IMR-90 (cell line): ENCODE measurements around the gene C15orf62. TPM values are rescaled to one million over a fixed set of nuclear protein-coding genes. Genes with fewer than 3 reads are reported as not detected.

Experiments used
- ATAC-seq: fragments of 200-7000 bp; cut with Tn5 transposase; 2 replicates; pipeline ENCODE4 v1.9.1; 2020; ENCODE audit warnings: low read depth, mild to moderate bottlenecking, moderate library complexity
- BruUV-seq: library from RNA; stranded (reverse); fragments of 400-500 nt; replicated peaks from 2 replicates; lab custom pipeline; 2021; lab: Mats Ljungman, UMichigan
- CTCF ChIA-PET: fragments of 300-600 bp; formaldehyde crosslinking; extraction: SDS; loops from one replicate; lab custom pipeline; 2021; ENCODE audit warnings: antibody characterized with exemption; lab: Yijun Ruan, JAX
- POLR2A ChIA-PET: fragments of 300-600 bp; sonication (Branson Sonifier 250); formaldehyde crosslinking; loops from one replicate; lab custom pipeline; 2022; ENCODE audit warnings: antibody characterized with exemption; ENCODE audit not compliant: unreplicated experiment; lab: Charles Lee
- DNase-seq: peaks from one replicate; pipeline ENCODE4 v3.0.0; 2013
- H2AFZ ChIP-seq: replicated peaks from 2 replicates; pipeline ENCODE3; 2013; ENCODE audit warnings: low read length, mild to moderate bottlenecking; ENCODE audit not compliant: poor library complexity
- H2AK5ac ChIP-seq: 2 replicates; pipeline ENCODE4 v1.6.1; 2013; ENCODE audit warnings: low read depth, low read length, inconsistent platforms
- H2AK9ac ChIP-seq: replicated peaks from 2 replicates; pipeline ENCODE3; 2013; ENCODE audit warnings: mild to moderate bottlenecking, low read depth, low read length, moderate library complexity; ENCODE audit not compliant: poor library complexity
- H2BK120ac ChIP-seq: 2 replicates; pipeline ENCODE4 v1.6.1; 2013; ENCODE audit warnings: low read depth, low read length, inconsistent platforms
- H2BK15ac ChIP-seq: 3 replicates; pipeline ENCODE4 v1.6.1; 2013; ENCODE audit warnings: low read depth, low read length, inconsistent platforms
- H2BK20ac ChIP-seq: 2 replicates; pipeline ENCODE4 v1.6.1; 2013; ENCODE audit warnings: low read depth, mild to moderate bottlenecking, inconsistent platforms, low read length, moderate library complexity
- H2BK5ac ChIP-seq: 2 replicates; pipeline ENCODE4 v1.6.1; 2013; ENCODE audit warnings: mild to moderate bottlenecking, low read depth, low read length, inconsistent platforms; ENCODE audit not compliant: poor library complexity, severe bottlenecking
- H3K14ac ChIP-seq: replicated peaks from 2 replicates; pipeline ENCODE4 v1.6.1; 2013; ENCODE audit warnings: low read depth, low read length, inconsistent platforms
- H3K18ac ChIP-seq: 2 replicates; pipeline ENCODE4 v1.6.1; 2013; ENCODE audit warnings: low read depth, low read length, control low read depth
- H3K23ac ChIP-seq: 2 replicates; pipeline ENCODE4 v1.6.1; 2013; ENCODE audit warnings: low read depth, low read length, inconsistent platforms
- H3K27ac ChIP-seq: 2 replicates; pipeline ENCODE4 v1.5.1; 2013; ENCODE audit warnings: mild to moderate bottlenecking, control low read depth, low read length; ENCODE audit not compliant: insufficient read depth
- H3K27me3 ChIP-seq: 2 replicates; pipeline ENCODE4 v1.6.1; 2013; ENCODE audit warnings: low read length; ENCODE audit not compliant: control insufficient read depth, insufficient read depth
- H3K36me3 ChIP-seq: 2 replicates; pipeline ENCODE4 v1.6.1; 2013; ENCODE audit warnings: low read length, mixed read lengths; ENCODE audit not compliant: control insufficient read depth, insufficient read depth
- H3K4ac ChIP-seq: 2 replicates; pipeline ENCODE4 v1.6.1; 2013; ENCODE audit warnings: low read depth, low read length, inconsistent platforms
- H3K4me1 ChIP-seq: 2 replicates; pipeline ENCODE4 v1.6.1; 2013; ENCODE audit warnings: low read length, mixed read lengths; ENCODE audit not compliant: control insufficient read depth, insufficient read depth
- H3K4me2 ChIP-seq: 2 replicates; pipeline ENCODE4 v1.6.1; 2013; ENCODE audit warnings: low read depth, mild to moderate bottlenecking, control low read depth, low read length, moderate library complexity
- H3K4me3 ChIP-seq: 2 replicates; pipeline ENCODE4 v1.5.1; 2013; ENCODE audit warnings: low read depth, mild to moderate bottlenecking, control low read depth, low read length, moderate library complexity; ENCODE audit not compliant: insufficient read depth
- H3K56ac ChIP-seq: 2 replicates; pipeline ENCODE4 v1.6.1; 2013; ENCODE audit warnings: low read length, inconsistent platforms; ENCODE audit not compliant: insufficient read depth; ENCODE audit errors: extremely low read depth
- H3K79me1 ChIP-seq, 2 experiments: 2 replicates each; pipeline ENCODE4 v1.6.1; 2013; ENCODE audit warnings: low read length in 2 of 2, inconsistent platforms in 1 of 2, low read depth in 1 of 2
- H3K9ac ChIP-seq: 2 replicates; pipeline ENCODE4 v1.6.1; 2013; ENCODE audit warnings: low read depth, low read length, control low read depth
- H3K9me1 ChIP-seq: 2 replicates; pipeline ENCODE4 v1.6.1; 2013; ENCODE audit warnings: low read length, inconsistent platforms; ENCODE audit not compliant: insufficient read depth
- H3K9me3 ChIP-seq: 2 replicates; pipeline ENCODE4 v1.6.1; 2013; ENCODE audit warnings: low read length; ENCODE audit not compliant: control insufficient read depth, insufficient read depth
- H4K20me1 ChIP-seq: 2 replicates; pipeline ENCODE4 v1.6.1; 2013; ENCODE audit warnings: low read length, inconsistent platforms; ENCODE audit not compliant: insufficient read depth
- H4K5ac ChIP-seq: 2 replicates; pipeline ENCODE4 v1.6.1; 2013; ENCODE audit warnings: mild to moderate bottlenecking, low read depth, low read length, control low read depth
- H4K8ac ChIP-seq, 2 experiments: 2 replicates each; pipeline ENCODE4 v1.6.1; 2013; ENCODE audit warnings: low read depth in 2 of 2, low read length in 2 of 2, control low read depth in 1 of 2, inconsistent platforms in 1 of 2
- H4K91ac ChIP-seq: 2 replicates; pipeline ENCODE4 v1.6.1; 2013; ENCODE audit warnings: low read depth, low read length, inconsistent platforms; ENCODE audit not compliant: insufficient read depth
- BHLHE40 ChIP-seq: fragments of 150-350 bp; IDR thresholded peaks from 2 replicates; pipeline ENCODE4 v1.6.1; 2016; ENCODE audit warnings: mild to moderate bottlenecking, low read depth, low read length
- CEBPB ChIP-seq: IDR thresholded peaks from 2 replicates; pipeline ENCODE4 v1.6.1; 2012; ENCODE audit warnings: low read depth, low read length, improper control_type of control experiment
- CHD1 ChIP-seq: IDR thresholded peaks from 2 replicates; pipeline ENCODE4 v1.6.1; 2012; ENCODE audit warnings: low read depth, low read length, improper control_type of control experiment
- CTCF ChIP-seq: conservative IDR thresholded peaks from 2 replicates; pipeline ENCODE4 v1.5.1; 2012; ENCODE audit warnings: mild to moderate bottlenecking, low read depth, low read length, improper control_type of control experiment
- FOS ChIP-seq: fragments of 150-350 bp; IDR thresholded peaks from 2 replicates; pipeline ENCODE4 v1.6.1; 2016; ENCODE audit warnings: low read depth, low read length
- MAFK ChIP-seq: IDR thresholded peaks from 2 replicates; pipeline ENCODE4 v1.6.1; 2012; ENCODE audit warnings: low read depth, low read length, improper control_type of control experiment
- MAZ ChIP-seq: IDR thresholded peaks from 2 replicates; pipeline ENCODE4 v1.6.1; 2012; ENCODE audit warnings: low read depth, mild to moderate bottlenecking, low read length, improper control_type of control experiment, moderate library complexity, borderline replicate concordance
- MXI1 ChIP-seq: IDR thresholded peaks from 2 replicates; pipeline ENCODE4 v1.6.1; 2012; ENCODE audit warnings: low read depth, mild to moderate bottlenecking, low read length, moderate library complexity, borderline replicate concordance
- NFE2L2 ChIP-seq: fragments of 150-350 bp; IDR thresholded peaks from 2 replicates; pipeline ENCODE4 v1.6.1; 2016; ENCODE audit warnings: low read depth, mild to moderate bottlenecking, low read length
- POLR2A ChIP-seq: IDR thresholded peaks from 2 replicates; pipeline ENCODE4 v1.6.1; 2012; ENCODE audit warnings: mild to moderate bottlenecking, low read depth, low read length
- RAD21 ChIP-seq: IDR thresholded peaks from 2 replicates; pipeline ENCODE4 v1.6.1; 2012; ENCODE audit warnings: low read length, improper control_type of control experiment
- RCOR1 ChIP-seq: IDR thresholded peaks from 2 replicates; pipeline ENCODE4 v1.6.1; 2012; ENCODE audit warnings: mild to moderate bottlenecking, low read length, improper control_type of control experiment; ENCODE audit not compliant: insufficient replicate concordance
- RFX5 ChIP-seq: IDR thresholded peaks from 2 replicates; pipeline ENCODE4 v1.8.0; 2012; ENCODE audit warnings: low read depth, mild to moderate bottlenecking, low read length, moderate library complexity
- SMC3 ChIP-seq: fragments of 150-350 bp; IDR thresholded peaks from 2 replicates; pipeline ENCODE4 v1.6.1; 2016; ENCODE audit warnings: low read depth, mild to moderate bottlenecking, antibody characterized with exemption, low read length, moderate library complexity
- WGBS, 2 experiments: methylation state at CpG; one replicate each; pipeline versions ENCODE4 v1.1.5 to v1.1.7; 2013; ENCODE audit warnings: missing lambda C conversion rate in 2 of 2; ENCODE audit not compliant: insufficient read length in 1 of 2; ENCODE audit errors: extremely low coverage in 2 of 2; 5-methylcytosine and 5-hydroxymethylcytosine counted together
- dilution Hi-C: fragments of 300-500 bp; cut with HindIII; formaldehyde crosslinking; loops from one replicate; pipeline ENCODE4 v1.14.3; 2018; ENCODE audit warnings: low sequenced_read_pairs; ENCODE audit not compliant: unreplicated experiment
- in situ Hi-C: fragments of 300-500 bp; cut with MboI; formaldehyde crosslinking; loops from 3 replicates; pipeline ENCODE4 v1.14.3; 2019; ENCODE audit warnings: low sequenced_read_pairs, inconsistent platforms, mixed read lengths
- intact Hi-C: fragments of 100-400 bp; cut with micrococcal nuclease; formaldehyde crosslinking; loops from 2 replicates; pipeline ENCODE4 v1.10.0; 2022
- polyA plus RNA-seq, 3 experiments: library from polyadenylated mRNA; depleted of rRNA; stranded (reverse); fragments of >200 nt; gene quantifications; 2 replicates each; pipeline ENCODE4 v1.2.3, GENCODE V29; 2012; ENCODE audit warnings: low replicate concordance in 1 of 3
- total RNA-seq: library from RNA; depleted of rRNA; stranded (reverse); fragments of >200 nt; gene quantifications from 2 replicates; pipeline ENCODE4 v1.2.3, GENCODE V29; 2012
- TF ChIP-seq, protein P1 (sequence below): fragments of 150-350 bp; IDR thresholded peaks from 2 replicates; pipeline ENCODE4 v1.6.1; 2016; ENCODE audit warnings: low read depth, mild to moderate bottlenecking, low read length, moderate library complexity, borderline replicate concordance
- TF ChIP-seq, protein P2 (sequence below): fragments of 150-350 bp; IDR thresholded peaks from 2 replicates; pipeline ENCODE4 v1.6.1; 2017; ENCODE audit warnings: mild to moderate bottlenecking, antibody characterized with exemption, low read length, low read depth

Gene C15orf62
- total and polyA plus RNA-seq, 2 of the 4 experiments (the other 2 are of a cell fraction) = not detected

DNA sequence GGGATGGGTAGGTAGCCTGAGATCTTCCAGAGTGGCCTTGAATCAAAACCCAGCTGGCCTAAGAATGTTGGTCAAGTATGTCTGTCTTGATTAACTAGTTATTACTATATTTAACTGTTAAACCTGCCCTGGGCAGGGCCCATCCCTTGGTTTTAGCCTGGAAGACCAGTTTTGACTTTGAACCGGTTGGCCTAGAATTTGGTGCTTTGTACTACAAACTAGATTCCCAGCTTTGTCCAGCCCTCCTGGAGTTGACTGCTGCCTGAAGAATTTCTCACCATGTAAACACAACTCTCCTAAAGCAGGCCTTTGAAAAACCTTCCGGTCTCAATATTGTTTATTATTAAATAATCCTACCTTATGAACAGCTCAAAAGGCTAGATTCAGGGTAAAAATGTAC, 16.0 kb downstream of the C15orf62 start:
- H3K56ac ChIP-seq = no peak overlapping the region
- H2BK15ac ChIP-seq = no peak overlapping the region
- H4K5ac ChIP-seq = no peak overlapping the region
- no TSS peak for BruUV-seq
- no peak for TF ChIP-seq CHD1
- no peak for TF ChIP-seq CTCF
- no peak for TF ChIP-seq SMC3
- TF ChIP-seq, protein P1, sequence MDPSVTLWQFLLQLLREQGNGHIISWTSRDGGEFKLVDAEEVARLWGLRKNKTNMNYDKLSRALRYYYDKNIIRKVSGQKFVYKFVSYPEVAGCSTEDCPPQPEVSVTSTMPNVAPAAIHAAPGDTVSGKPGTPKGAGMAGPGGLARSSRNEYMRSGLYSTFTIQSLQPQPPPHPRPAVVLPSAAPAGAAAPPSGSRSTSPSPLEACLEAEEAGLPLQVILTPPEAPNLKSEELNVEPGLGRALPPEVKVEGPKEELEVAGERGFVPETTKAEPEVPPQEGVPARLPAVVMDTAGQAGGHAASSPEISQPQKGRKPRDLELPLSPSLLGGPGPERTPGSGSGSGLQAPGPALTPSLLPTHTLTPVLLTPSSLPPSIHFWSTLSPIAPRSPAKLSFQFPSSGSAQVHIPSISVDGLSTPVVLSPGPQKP = no peak
- no peak for TF ChIP-seq RFX5
- TF ChIP-seq MXI1 = no peak
- no peak for TF ChIP-seq CEBPB
- no peak for TF ChIP-seq RCOR1
- TF ChIP-seq POLR2A = no peak
- TF ChIP-seq NFE2L2 = no peak
- no peak for TF ChIP-seq FOS
- no peak for TF ChIP-seq RAD21
- TF ChIP-seq MAZ = no peak
- TF ChIP-seq, protein P2, sequence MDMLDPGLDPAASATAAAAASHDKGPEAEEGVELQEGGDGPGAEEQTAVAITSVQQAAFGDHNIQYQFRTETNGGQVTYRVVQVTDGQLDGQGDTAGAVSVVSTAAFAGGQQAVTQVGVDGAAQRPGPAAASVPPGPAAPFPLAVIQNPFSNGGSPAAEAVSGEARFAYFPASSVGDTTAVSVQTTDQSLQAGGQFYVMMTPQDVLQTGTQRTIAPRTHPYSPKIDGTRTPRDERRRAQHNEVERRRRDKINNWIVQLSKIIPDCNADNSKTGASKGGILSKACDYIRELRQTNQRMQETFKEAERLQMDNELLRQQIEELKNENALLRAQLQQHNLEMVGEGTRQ = no peak
- no peak for TF ChIP-seq BHLHE40
- no peak for TF ChIP-seq MAFK
- H3K9me1 ChIP-seq = peaks cover 4% of the 10 kb centered on the region; the same call in 1 of the 2 replicates
- dilution Hi-C loops (no loop called here), in situ Hi-C loops (no loop called here), intact Hi-C loops (no loop called here)
- H3K18ac ChIP-seq = no peak overlapping the region
- 83% methylated on average over 1 of the region's 2 CpGs; no CpG with 5 or more reads in 1 of the 2 experiments for WGBS, 2 experiments
- H3K9me3 ChIP-seq = no peaks in the 10 kb centered on the region
- no peak overlapping the region for H4K8ac ChIP-seq
- H3K9ac ChIP-seq = no peak overlapping the region
- no peak overlapping the region for H2AFZ ChIP-seq
- H4K91ac ChIP-seq = no peak overlapping the region
- H3K27me3 ChIP-seq = no peaks in the 10 kb centered on the region
- no peak overlapping the region for H2BK20ac ChIP-seq
- H2BK120ac ChIP-seq = no peak overlapping the region
- no peaks in the 10 kb centered on the region; the same call in 1 of the 2 replicates for H3K36me3 ChIP-seq
- POLR2A ChIA-PET = no interaction called here
- H3K4me2 ChIP-seq = no peak overlapping the region
- no peak overlapping the region for H3K14ac ChIP-seq
- DNase-seq (peak; percentile 17), ATAC-seq (peak; percentile 74)
- no peak overlapping the region for H3K4me3 ChIP-seq
- H2AK9ac ChIP-seq = no peak overlapping the region
- CTCF ChIA-PET = interaction anchor here (1.0 to 1.1 kb wide), 2 partner anchors 8 to 83 kb away, joined by 3 to 6 read pairs; no protein-coding TSS in a partner anchor
- peaks cover 10% of the 10 kb centered on the region for H3K4me1 ChIP-seq
- H3K23ac ChIP-seq = no peak overlapping the region
- H3K4ac ChIP-seq = no peak overlapping the region
- H2BK5ac ChIP-seq = no peak overlapping the region
- peaks cover 50% of the 10 kb centered on the region for H4K20me1 ChIP-seq
- peaks cover 41 to 64% of the 10 kb centered on the region in 2 experiments for H3K79me1 ChIP-seq
- no peak overlapping the region for H2AK5ac ChIP-seq
- no peak overlapping the region for H3K27ac ChIP-seq
